Transverse colon (tissue), 4 donors: ENCODE data around the gene EMC1.

Experiments
- CTCF ChIP-seq, 5 experiments: fragments of 200-600 bp in 3 of 5; fragments of 450-650 bp in 2 of 5; sonication (generic) in 3 of 5; IDR thresholded peaks; 1 replicate in 2 of 5; 2 replicates in 3 of 5; pipeline ENCODE4 v1.5.1; 2016 to 2017; ENCODE audit warnings: antibody characterized with exemption in 5 of 5, inconsistent platforms in 3 of 5, mild to moderate bottlenecking in 2 of 5, moderate library complexity in 1 of 5
- EP300 ChIP-seq: sonication (generic); formaldehyde crosslinking; IDR thresholded peaks from one replicate; pipeline ENCODE4 v1.6.1; 2017; ENCODE audit warnings: antibody characterized with exemption, low read depth
- POLR2A ChIP-seq: fragments of 450-650 bp; IDR thresholded peaks from one replicate; pipeline ENCODE4 v1.6.1; 2016; ENCODE audit warnings: antibody characterized with exemption, mild to moderate bottlenecking, moderate library complexity
- POLR2AphosphoS5 ChIP-seq, 3 donors: sonication (generic); formaldehyde crosslinking; IDR thresholded peaks; one replicate each; pipeline ENCODE4 v1.6.1; 2016; ENCODE audit warnings: antibody characterized with exemption in 3 of 3

- TF ChIP-seq POLR2A (no peak), CTCF (IDR thresholded peaks at IDR 0.05) (no peak), EP300 (no peak), POLR2AphosphoS5 (IDR thresholded peaks at IDR 0.05) (no peak)
Measured at GRCh38 chr1:19257178-19257914, 6.0 kb upstream of the EMC1 start.
